Activated naive CD4-positive, alpha-beta T cell treated with anti-CD3 and anti-CD28 coated beads, Interleukin-2, amount 10 ng/mL, durations not matched to agents 7 days and 5 days (primary cell): ENCODE measurements around the gene NDUFV1.
"Not testable (repeated sequence)": the region's sequence is repeated elsewhere in the genome, so short reads cannot be mapped to it uniquely, and the experiment has no call there.

Experiments
- CTCF ChIA-PET: fragments of 350-600 bp; sonication (Branson Sonifier 250); formaldehyde crosslinking; loops from one replicate; lab custom pipeline; 2021; ENCODE audit warnings: antibody characterized with exemption; lab: Charles Lee
- DNase-seq: peaks from one replicate; pipeline ENCODE4 v3.0.0-alpha.2; 2020
- H3K27ac Mint-ChIP-seq: one replicate; pipeline ENCODE4 v1.8.0; 2021; ENCODE audit warnings: mild to moderate bottlenecking, moderate library complexity, mixed read lengths
- H3K27me3 Mint-ChIP-seq: one replicate; pipeline ENCODE4 v1.8.0; 2021; ENCODE audit warnings: mild to moderate bottlenecking, mixed read lengths
- H3K36me3 Mint-ChIP-seq: one replicate; pipeline ENCODE4 v1.8.0; 2021; ENCODE audit warnings: mixed read lengths
- H3K4me1 Mint-ChIP-seq: one replicate; pipeline ENCODE4 v1.8.0; 2021; ENCODE audit warnings: mixed read lengths
- H3K4me3 Mint-ChIP-seq: one replicate; pipeline ENCODE4 v1.8.0; 2021; ENCODE audit warnings: mild to moderate bottlenecking, moderate library complexity, mixed read lengths
- H3K9me3 Mint-ChIP-seq: one replicate; pipeline ENCODE4 v1.8.0; 2021; ENCODE audit warnings: mixed read lengths

Gene NDUFV1

GRCh38 chr11:67606492-67607295, at the start of gene NDUFV1:
Gene NDUFV1, plus strand, starts transcription at chr11:67606936. Its CDS starts 69 bp downstream, at chr11:67607005.
- Mint-ChIP-seq H3K9me3 (no peaks in the 10 kb centered on the region), H3K27ac (peak within 1 kb of the TSS; percentile 73), H3K27me3 (peaks cover 8% of the 10 kb centered on the region), H3K36me3 (peaks cover 12% of the 10 kb centered on the region), H3K4me1 (peaks cover 22% of the 10 kb centered on the region), H3K4me3 (peak within 1 kb of the TSS; percentile 87)
- CTCF ChIA-PET: interaction anchor here (0.6 kb wide), 1 partner anchor 75 kb away, joined by 3 read pairs; no protein-coding TSS in a partner anchor
- peak; percentile 98 for DNase-seq

DNA sequence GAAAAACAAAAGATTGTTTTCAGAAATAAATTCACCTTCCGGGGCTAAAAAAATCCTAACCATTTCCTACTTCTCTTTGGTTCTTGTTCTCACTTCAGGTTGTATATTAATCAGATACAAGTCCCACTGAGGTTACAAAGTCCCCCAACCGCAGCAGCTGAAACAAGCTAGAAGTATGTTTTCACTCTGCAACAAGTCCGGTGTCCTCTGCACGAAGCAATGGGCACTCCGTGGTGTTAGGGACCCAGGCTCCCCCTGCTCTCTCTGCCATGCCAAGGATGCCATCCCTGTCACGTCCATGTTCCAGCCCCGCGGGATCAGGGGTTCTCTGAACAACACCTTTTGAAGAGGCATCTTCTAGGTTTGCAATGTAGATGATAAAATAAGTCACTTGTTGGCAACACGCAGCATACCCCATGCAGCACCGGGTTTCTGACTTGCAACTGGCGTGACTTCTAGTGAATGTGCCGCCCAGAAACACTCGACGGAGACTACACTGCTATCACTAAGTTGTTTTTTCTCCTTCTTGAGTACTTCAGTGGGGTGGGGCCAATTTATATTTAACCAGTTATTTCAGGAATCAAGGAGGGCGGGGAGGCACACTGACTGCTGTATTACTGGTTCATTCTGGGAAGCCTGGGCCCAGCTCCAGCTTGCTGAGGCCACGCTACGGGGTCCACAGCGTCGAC, 48.5 kb upstream of the NDUFV1 start:
- H3K4me3 Mint-ChIP-seq: no peak overlapping the region
- DNase-seq: no peak
- H3K27ac Mint-ChIP-seq: no peak overlapping the region
- H3K27me3 Mint-ChIP-seq: peaks cover 24% of the 10 kb centered on the region
- H3K9me3 Mint-ChIP-seq: no peaks in the 10 kb centered on the region
- CTCF ChIA-PET: no interaction called here
- peaks cover 12% of the 10 kb centered on the region for H3K4me1 Mint-ChIP-seq
- no peaks in the 10 kb centered on the region for H3K36me3 Mint-ChIP-seq

GRCh38 chr11:67561971-67562619, 44.6 kb upstream of the NDUFV1 start:
- Mint-ChIP-seq H3K4me1 (peaks cover 12% of the 10 kb centered on the region), H3K27ac (no peak overlapping the region), H3K4me3 (no peak overlapping the region), H3K9me3 (no peaks in the 10 kb centered on the region), H3K36me3 (no peaks in the 10 kb centered on the region), H3K27me3 (peaks cover 31% of the 10 kb centered on the region)
- CTCF ChIA-PET: interaction anchor here (1.4 kb wide), 1 partner anchor 10 kb away, joined by 3 read pairs; no protein-coding TSS in a partner anchor
- DNase-seq: no peak

DNA sequence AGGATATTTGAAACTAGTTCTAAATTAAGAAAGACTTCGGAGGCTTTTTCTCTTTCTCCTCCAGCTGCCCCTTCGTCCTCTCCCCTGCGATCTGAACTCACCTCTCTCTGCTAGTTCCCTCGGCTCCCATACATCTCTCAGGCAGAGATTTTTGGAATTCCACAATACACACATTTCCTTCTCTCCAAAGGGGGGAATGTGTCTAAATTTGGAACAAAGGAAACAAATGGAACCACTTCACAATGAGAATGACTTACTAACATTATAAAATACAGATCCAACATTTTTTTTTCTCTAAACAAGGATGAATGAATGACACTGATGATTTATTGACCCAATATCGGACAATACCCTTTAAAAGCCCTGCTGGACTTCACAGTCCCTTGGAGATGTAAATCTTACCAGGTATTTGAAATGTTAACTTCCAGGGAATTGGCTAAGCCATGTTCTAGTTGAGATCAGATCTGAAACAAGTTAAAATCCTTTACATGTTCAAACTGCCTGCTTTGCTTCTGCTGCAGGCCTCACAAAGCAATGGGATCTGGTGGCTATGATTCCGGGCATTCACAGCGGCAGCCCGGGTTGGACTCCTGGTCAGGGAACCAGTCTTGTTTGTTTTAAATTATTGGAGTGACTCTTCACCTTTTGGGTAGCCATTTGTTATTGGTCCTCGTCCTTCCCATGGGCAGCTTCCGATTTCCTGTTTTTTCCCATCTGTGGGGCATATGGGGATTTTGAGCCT, 43.6 kb upstream of the NDUFV1 start:
- H3K4me3 Mint-ChIP-seq: no peak overlapping the region
- no peak for DNase-seq
- H3K9me3 Mint-ChIP-seq: no peaks in the 10 kb centered on the region
- H3K36me3 Mint-ChIP-seq: no peaks in the 10 kb centered on the region
- H3K27me3 Mint-ChIP-seq: peaks cover 37% of the 10 kb centered on the region
- no peak overlapping the region for H3K27ac Mint-ChIP-seq
- H3K4me1 Mint-ChIP-seq: peaks cover 12% of the 10 kb centered on the region
- CTCF ChIA-PET: interaction anchor here (1.4 kb wide), 1 partner anchor 9 kb away, joined by 3 read pairs; no protein-coding TSS in a partner anchor

DNA sequence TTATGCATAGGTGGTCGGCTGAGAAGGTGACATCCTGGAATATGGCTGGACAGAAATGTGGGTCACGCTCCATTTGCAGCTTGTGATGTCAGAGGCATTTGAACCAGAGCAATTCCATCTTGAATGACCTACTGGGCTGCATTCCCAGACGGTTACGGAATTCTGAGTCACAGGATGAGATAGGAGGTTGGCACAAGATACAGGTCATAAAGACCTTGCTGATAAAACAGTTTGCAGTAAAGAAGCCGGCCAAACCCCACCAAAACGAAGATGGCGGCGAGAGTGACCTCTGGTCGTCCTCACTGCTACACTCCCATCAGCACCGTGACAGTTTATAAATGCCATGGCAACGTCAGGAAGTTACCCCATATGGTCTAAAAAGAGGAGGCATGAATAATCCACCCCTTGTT, 43.0 kb upstream of the NDUFV1 start:
- not testable (repeated sequence) for H3K27ac Mint-ChIP-seq, H3K4me3 Mint-ChIP-seq, H3K36me3 Mint-ChIP-seq, DNase-seq, H3K9me3 Mint-ChIP-seq
- Mint-ChIP-seq H3K27me3 (peaks cover 37% of the 10 kb centered on the region), H3K4me1 (peaks cover 12% of the 10 kb centered on the region)
- CTCF ChIA-PET: interaction anchor here (1.4 kb wide), 1 partner anchor 9 kb away, joined by 3 read pairs; no protein-coding TSS in a partner anchor

- CTCF ChIA-PET: no interaction called here
- peaks cover 37% of the 10 kb centered on the region for H3K27me3 Mint-ChIP-seq
- DNase-seq: no peak
- no peak overlapping the region for H3K4me3 Mint-ChIP-seq
- H3K36me3 Mint-ChIP-seq: no peaks in the 10 kb centered on the region
- H3K4me1 Mint-ChIP-seq: peaks cover 12% of the 10 kb centered on the region
- H3K27ac Mint-ChIP-seq: no peak overlapping the region
- no peaks in the 10 kb centered on the region for H3K9me3 Mint-ChIP-seq
These were observed 42.5 kb upstream of the NDUFV1 start for GRCh38 chr11:67564230-67564629.

DNA sequence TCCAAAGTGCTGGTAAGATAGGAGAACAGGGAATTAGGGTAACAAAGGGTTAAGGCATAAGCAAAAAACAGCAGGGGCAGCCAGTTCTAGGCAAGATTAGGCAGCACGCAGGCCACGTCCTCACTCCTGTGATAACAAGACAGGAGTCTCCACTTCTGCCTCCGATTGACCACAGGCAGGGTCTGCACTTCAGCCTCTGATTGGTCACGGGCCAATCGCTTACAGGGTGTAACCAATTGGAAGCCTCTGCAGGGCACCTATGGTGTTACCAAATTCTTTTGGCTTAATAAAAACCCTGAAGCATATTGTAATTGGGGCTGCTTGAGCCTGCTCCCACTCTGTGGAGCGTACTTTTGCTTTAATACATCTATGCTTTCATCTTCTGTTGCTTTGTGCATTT, 35.3 kb upstream of the NDUFV1 start:
- no peaks in the 10 kb centered on the region for H3K9me3 Mint-ChIP-seq
- H3K4me3 Mint-ChIP-seq: no peak overlapping the region
- no peak overlapping the region for H3K27ac Mint-ChIP-seq
- no peaks in the 10 kb centered on the region for H3K4me1 Mint-ChIP-seq
- DNase-seq: no peak
- CTCF ChIA-PET: no interaction called here
- peaks cover 44% of the 10 kb centered on the region for H3K27me3 Mint-ChIP-seq
- H3K36me3 Mint-ChIP-seq: no peaks in the 10 kb centered on the region

DNA sequence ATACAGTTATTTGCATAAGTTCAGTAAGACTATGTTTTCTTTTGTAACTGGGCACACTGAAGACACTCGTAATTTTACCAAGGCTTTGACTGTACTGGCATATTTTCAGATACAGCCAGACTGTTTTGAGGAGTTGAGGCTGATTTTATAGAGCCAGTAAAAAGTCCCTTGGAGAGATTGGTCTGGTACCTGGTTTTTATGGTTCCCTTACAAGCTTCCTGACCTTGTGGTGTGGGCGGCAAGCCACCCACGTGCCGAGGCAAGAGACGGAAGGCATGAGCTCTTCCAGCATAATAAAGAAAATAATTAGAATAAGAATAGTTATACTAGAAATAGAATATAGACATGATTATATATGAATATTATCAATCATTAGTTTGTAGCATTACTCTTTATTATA, 34.4 kb upstream of the NDUFV1 start:
- Mint-ChIP-seq H3K9me3 (no peaks in the 10 kb centered on the region), H3K4me3 (no peak overlapping the region), H3K4me1 (no peaks in the 10 kb centered on the region), H3K36me3 (no peaks in the 10 kb centered on the region), H3K27me3 (peaks cover 51% of the 10 kb centered on the region), H3K27ac (no peak overlapping the region)
- CTCF ChIA-PET: interaction anchor here (0.8 to 1.4 kb wide), 7 partner anchors 9 to 74 kb away, joined by 3 to 4 read pairs (median 3); partner anchors contain the start of gene GSTP1
- DNase-seq: no peak

DNA sequence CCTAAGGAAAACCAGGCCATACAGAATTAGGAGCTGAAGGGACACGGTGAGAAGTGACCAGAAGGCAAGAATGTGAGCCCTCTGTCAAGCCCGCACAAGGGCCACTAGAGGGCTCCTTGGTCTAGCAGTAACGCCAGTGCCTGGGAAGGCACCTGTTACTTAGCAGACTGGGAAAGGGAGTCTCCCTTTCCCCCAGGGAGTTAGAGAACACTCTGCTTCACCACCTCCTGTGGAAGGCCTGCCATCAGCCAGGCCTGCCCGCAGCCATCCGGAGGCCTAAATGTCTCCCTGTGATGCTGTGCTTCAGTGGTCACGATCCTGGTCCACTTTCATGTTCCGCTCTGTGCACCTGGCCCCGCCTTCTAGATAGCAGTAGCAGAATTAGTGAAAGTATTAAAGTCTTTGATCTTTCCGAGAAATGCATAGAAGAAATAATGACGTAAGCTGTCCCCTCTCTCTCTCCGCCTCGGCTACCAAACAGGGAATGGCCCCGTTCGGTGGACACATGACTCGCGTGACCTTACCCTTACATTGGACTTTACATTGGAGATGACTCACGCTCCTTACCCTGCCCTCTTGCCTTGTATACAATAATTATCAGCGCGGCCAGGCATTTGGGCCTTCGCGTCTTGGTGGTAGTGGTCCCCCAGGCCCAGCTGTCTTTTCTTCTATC, 33.9 kb upstream of the NDUFV1 start:
- peak; percentile 50 for DNase-seq
- Mint-ChIP-seq H3K4me3 (no peak overlapping the region), H3K4me1 (no peaks in the 10 kb centered on the region), H3K36me3 (no peaks in the 10 kb centered on the region), H3K9me3 (no peaks in the 10 kb centered on the region), H3K27me3 (peaks cover 52% of the 10 kb centered on the region), H3K27ac (no peak overlapping the region)
- CTCF ChIA-PET: interaction anchor here (0.8 to 1.4 kb wide), 7 partner anchors 10 to 73 kb away, joined by 3 to 4 read pairs (median 3); partner anchors contain the start of gene GSTP1

GRCh38 chr11:67574938-67575337, 31.8 kb upstream of the NDUFV1 start:
- Mint-ChIP-seq H3K9me3 (no peaks in the 10 kb centered on the region), H3K4me1 (peaks cover 10% of the 10 kb centered on the region), H3K27me3 (peaks cover 70% of the 10 kb centered on the region), H3K4me3 (no peak overlapping the region), H3K27ac (no peak overlapping the region), H3K36me3 (no peaks in the 10 kb centered on the region)
- DNase-seq: no peak
- CTCF ChIA-PET: interaction anchor here (1.1 kb wide), 1 partner anchor 9 kb away, joined by 5 read pairs; the partner anchor contains the start of gene GSTP1

GRCh38 chr11:67576735-67577475, 29.8 kb upstream of the NDUFV1 start:
- CTCF ChIA-PET: interaction anchor here (1.1 to 1.3 kb wide), 2 partner anchors 52 to 231 kb away, joined by 3 to 4 read pairs; no protein-coding TSS in a partner anchor
- H3K27ac Mint-ChIP-seq: no peak overlapping the region
- DNase-seq: peak; percentile 28
- H3K4me1 Mint-ChIP-seq: peaks cover 14% of the 10 kb centered on the region
- peaks cover 81% of the 10 kb centered on the region for H3K27me3 Mint-ChIP-seq
- H3K36me3 Mint-ChIP-seq: no peaks in the 10 kb centered on the region
- no peaks in the 10 kb centered on the region for H3K9me3 Mint-ChIP-seq
- no peak overlapping the region for H3K4me3 Mint-ChIP-seq

GRCh38 chr11:67577951-67578350, 28.8 kb upstream of the NDUFV1 start:
- H3K27ac Mint-ChIP-seq: no peak overlapping the region
- H3K4me3 Mint-ChIP-seq: no peak overlapping the region
- peaks cover 77% of the 10 kb centered on the region for H3K27me3 Mint-ChIP-seq
- H3K4me1 Mint-ChIP-seq: peaks cover 25% of the 10 kb centered on the region
- CTCF ChIA-PET: interaction anchor here (1.3 kb wide), 1 partner anchor 52 kb away, joined by 4 read pairs; the partner anchor contains the start of gene NUDT8
- no peaks in the 10 kb centered on the region for H3K36me3 Mint-ChIP-seq
- no peaks in the 10 kb centered on the region for H3K9me3 Mint-ChIP-seq
- no peak for DNase-seq
